Colon (tissue), 2 donors: Measurements from ENCODE around the gene LMOD1.
"Not testable (repeated sequence)": the region's sequence is repeated elsewhere in the genome, so short reads cannot be mapped to it uniquely, and the experiment has no call there.

ENCODE experiments used
- FAIRE-seq: peaks from 2 replicates; lab custom pipeline; 2012; peaks lifted over from hg19 to GRCh38; lab: Jason Lieb, UNC
- donor health status: control.
- donor health status: control.

Gene LMOD1

GRCh38 chr1:201914456-201915235 is 31.7 kb downstream of the LMOD1 start:
- no peak for FAIRE-seq

- no peak for FAIRE-seq
Measured at GRCh38 chr1:201912832-201913231, 33.5 kb downstream of the LMOD1 start.

- no peak for FAIRE-seq
Measured at GRCh38 chr1:201911826-201912571, 34.3 kb downstream of the LMOD1 start.

- FAIRE-seq, result no peak
Measured at GRCh38 chr1:201907621-201908020, 38.7 kb downstream of the LMOD1 start.

- FAIRE-seq, result no peak
Measured at GRCh38 chr1:201906336-201906735, 40.0 kb downstream of the LMOD1 start.

GRCh38 chr1:201905234-201905890 is 41.0 kb downstream of the LMOD1 start:
- FAIRE-seq, result no peak

- FAIRE-seq, result no peak
Measured at GRCh38 chr1:201904579-201904978, 41.8 kb downstream of the LMOD1 start.

- no peak for FAIRE-seq
Measured at GRCh38 chr1:201903135-201903534, 43.2 kb downstream of the LMOD1 start.

GRCh38 chr1:201902198-201902597 is 44.1 kb downstream of the LMOD1 start:
- FAIRE-seq, result no peak

- FAIRE-seq, result not testable (repeated sequence)
Measured at GRCh38 chr1:201901036-201901435, 45.3 kb downstream of the LMOD1 start.

- no peak for FAIRE-seq
Measured at GRCh38 chr1:201900476-201900875, 45.9 kb downstream of the LMOD1 start.

GRCh38 chr1:201899683-201900429 is 46.5 kb downstream of the LMOD1 start:
- FAIRE-seq, result no peak

GRCh38 chr1:201898992-201899391 is 47.4 kb downstream of the LMOD1 start:
- FAIRE-seq, result no peak

- FAIRE-seq, result no peak
Measured at GRCh38 chr1:201898240-201898894, 48.0 kb downstream of the LMOD1 start.

- FAIRE-seq, result no peak
Measured at GRCh38 chr1:201896951-201897391, 49.4 kb downstream of the LMOD1 start.

- FAIRE-seq, result no peak
Measured at GRCh38 chr1:201895913-201896807, 50.2 kb downstream of the LMOD1 start.

GRCh38 chr1:201895120-201895665 is 51.2 kb downstream of the LMOD1 start:
- no peak for FAIRE-seq

- FAIRE-seq, result no peak
Measured at GRCh38 chr1:201894343-201895119, 51.8 kb downstream of the LMOD1 start.

- FAIRE-seq, result no peak
Measured at GRCh38 chr1:201893431-201893830, 52.9 kb downstream of the LMOD1 start.
